Right lobe of liver (tissue), 4 donors: ENCODE results near the gene OPTN.
A peak's percentile ranks its signal among the peaks of the same experiment; 100 is the strongest.

Experiments
- POLR2A ChIP-seq: fragments of 450-650 bp; IDR thresholded peaks from one replicate; pipeline ENCODE4 v1.6.1; 2017; ENCODE audit warnings: antibody characterized with exemption, mild to moderate bottlenecking
- TF ChIP-seq, protein P1 (sequence below), 4 donors: fragments of 200-600 bp in 3 of 4; fragments of 450-650 bp in 1 of 4; IDR thresholded peaks; one replicate each; pipeline versions ENCODE4 v1.5.1 to v1.8.0; 2016 to 2022; ENCODE audit warnings: antibody characterized with exemption in 4 of 4, mild to moderate bottlenecking in 2 of 4
- donor health status: DM: no; HTN: no; CAD: no.
- donor health status: DM: no; HTN: no; CAD: no.
- donor health status: DM: no; HTN: yes; CAD: no.

DNA sequence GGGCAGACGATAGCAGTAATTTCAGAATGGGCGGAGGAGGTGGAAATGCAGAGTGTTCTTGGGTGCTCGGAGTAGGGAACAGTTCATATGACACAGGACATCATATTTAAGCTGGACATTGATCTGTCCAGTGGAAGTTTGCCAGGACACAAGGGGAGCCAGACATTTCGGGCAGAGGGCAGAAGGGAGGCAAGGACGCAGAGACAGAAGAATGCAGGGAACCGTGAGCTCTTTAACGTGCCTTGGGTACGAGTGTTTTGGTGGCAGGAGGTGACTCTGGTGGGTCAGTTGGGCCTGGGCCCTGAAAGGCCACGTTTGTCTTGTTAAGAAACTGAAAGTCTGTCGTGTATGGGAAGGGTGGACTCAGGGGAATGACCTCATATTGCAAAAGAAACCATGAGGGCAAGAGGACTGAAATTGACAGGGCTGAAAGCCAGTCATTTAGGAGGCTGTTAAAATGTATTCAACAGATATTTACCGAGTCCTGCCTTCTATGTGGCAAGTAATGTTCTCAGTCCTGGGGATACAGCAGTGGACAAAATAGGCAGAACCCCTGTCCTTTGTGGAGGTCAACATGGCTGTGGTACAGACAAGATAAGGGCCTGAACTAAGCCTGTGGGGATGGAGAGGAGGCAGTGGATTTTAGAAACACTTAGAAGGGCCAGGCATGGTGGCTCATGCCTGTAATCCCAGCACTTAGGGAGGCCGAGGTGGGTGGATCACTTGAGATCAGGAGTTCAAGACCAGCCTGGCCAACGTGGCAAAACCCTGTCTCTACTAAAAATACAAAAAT is 2.2 kb downstream of the OPTN start:
- TF ChIP-seq, protein P1, sequence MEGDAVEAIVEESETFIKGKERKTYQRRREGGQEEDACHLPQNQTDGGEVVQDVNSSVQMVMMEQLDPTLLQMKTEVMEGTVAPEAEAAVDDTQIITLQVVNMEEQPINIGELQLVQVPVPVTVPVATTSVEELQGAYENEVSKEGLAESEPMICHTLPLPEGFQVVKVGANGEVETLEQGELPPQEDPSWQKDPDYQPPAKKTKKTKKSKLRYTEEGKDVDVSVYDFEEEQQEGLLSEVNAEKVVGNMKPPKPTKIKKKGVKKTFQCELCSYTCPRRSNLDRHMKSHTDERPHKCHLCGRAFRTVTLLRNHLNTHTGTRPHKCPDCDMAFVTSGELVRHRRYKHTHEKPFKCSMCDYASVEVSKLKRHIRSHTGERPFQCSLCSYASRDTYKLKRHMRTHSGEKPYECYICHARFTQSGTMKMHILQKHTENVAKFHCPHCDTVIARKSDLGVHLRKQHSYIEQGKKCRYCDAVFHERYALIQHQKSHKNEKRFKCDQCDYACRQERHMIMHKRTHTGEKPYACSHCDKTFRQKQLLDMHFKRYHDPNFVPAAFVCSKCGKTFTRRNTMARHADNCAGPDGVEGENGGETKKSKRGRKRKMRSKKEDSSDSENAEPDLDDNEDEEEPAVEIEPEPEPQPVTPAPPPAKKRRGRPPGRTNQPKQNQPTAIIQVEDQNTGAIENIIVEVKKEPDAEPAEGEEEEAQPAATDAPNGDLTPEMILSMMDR (IDR thresholded peaks at IDR 0.05): no peak
- TF ChIP-seq POLR2A: peak; percentile 64
